Measurements from ENCODE around the gene FAM219B.

The FAM219B gene, protein sequence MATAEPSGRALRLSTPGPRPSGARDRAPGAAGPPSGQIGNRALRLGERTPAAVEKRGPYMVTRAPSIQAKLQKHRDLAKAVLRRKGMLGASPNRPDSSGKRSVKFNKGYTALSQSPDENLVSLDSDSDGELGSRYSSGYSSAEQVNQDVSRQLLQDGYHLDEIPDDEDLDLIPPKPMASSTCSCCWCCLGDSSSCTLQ

DNA sequence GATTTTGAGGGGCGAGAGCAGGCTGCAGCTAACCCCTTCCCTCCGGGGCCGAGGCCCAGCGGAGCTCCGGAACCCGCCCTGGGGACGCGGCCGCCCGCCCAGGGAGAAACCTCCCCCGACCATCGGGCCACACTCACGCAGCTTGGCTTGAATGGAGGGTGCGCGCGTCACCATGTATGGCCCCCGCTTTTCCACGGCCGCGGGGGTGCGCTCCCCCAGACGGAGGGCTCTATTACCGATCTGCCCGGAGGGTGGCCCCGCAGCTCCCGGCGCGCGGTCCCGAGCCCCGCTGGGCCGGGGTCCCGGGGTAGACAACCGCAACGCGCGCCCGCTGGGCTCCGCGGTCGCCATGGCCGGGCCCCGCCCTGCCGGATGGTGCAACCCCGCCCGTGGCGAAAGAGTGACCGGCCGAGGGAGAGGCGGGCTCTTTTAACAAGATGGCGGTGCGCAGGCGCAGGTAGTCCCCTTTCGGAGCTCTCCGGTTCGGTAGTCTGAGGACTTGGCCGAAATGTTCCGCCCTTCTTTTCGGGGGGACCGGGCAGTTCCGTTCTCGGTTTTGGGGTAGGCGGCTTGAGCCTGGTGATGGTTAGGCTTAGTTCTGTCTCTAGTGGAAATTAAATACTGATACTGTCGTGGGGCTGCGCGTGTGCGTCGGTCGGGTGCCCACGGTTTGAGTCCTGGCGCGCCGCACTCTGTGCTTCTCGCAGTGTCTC lies at the start of gene FAM219B:
Gene FAM219B, minus strand, starts transcription at position 402 of the 713 bp plus-strand sequence. Its CDS starts 51 bp downstream, at position 351.
- H3K27ac ChIP-seq (ENCODE audit: low read depth, low read length), result peak within 1 kb of the TSS; percentile 99
- peaks cover 5 to 34% (median 29%) of the 10 kb centered on the region in 5 donors for H3K36me3 ChIP-seq (ENCODE audit: control insufficient read depth in 5 of 5, insufficient read depth in 5 of 5, low read length in 5 of 5)
- no peaks in the 10 kb centered on the region for H3K9me3 ChIP-seq (ENCODE audit: control insufficient read depth in 5 of 5, low read length in 5 of 5)
- H3K9ac ChIP-seq (ENCODE audit: low read length in 5 of 5), result peak within 1 kb of the TSS; percentile 90 to 97 (median 95)
- peaks cover 5 to 44% (median 41%) of the 10 kb centered on the region in 5 donors for H3K4me1 ChIP-seq (ENCODE audit: control insufficient read depth in 5 of 5, insufficient read depth in 5 of 5, low read length in 5 of 5)
- H3K4me3 ChIP-seq (ENCODE audit: low read depth in 1 of 5, low read length in 5 of 5), result peak within 1 kb of the TSS; percentile 73 to 94 (median 84)
- no peaks in the 10 kb centered on the region for H3K27me3 ChIP-seq (ENCODE audit: control insufficient read depth in 5 of 5, insufficient read depth in 4 of 5, low read length in 5 of 5)

DNA sequence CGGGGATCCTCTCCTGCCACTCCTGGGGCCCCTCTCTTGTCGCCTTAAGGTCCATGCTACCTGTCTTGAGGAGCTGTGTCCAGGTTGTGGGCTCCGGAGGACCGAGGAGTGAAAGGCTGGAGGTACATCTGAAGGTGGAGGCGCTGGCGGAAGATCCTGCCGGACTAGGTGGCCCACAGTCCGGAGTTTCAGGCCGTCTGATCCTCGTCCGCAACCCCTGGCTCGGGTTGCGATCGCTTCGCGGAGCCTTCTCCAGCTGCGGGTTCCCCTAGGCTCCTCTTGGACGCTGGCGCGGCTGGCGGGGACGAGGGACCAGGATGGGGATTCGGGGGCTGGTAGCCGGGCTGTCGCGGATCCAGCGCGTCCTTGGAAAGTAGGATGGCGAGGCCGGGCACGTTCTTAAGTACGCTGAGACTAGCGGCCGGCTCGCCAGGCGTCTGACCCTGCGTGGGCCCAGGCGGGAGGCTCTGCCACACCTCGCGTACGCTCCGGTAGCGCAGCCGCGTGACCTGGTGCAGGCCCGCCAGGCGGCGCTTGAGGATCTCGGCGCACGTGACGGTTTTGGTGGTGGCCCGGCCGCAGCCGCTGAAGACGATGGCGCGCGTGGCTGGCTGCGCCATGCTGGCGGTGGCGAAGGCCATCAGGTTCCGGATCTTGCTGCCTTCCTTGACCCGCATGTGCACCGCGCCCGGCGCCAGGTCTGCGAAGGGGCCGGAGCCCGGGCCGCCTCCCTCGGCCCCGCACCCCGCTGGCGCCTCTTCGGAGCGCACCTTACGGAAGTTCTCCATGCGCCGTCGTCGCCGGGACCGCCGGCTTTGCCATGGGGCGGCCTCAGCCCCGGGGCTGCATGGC lies 49.4 kb upstream of the FAM219B start:
- Histone ChIP-seq H3K9ac (ENCODE audit: low read length in 5 of 5) (peak overlapping the region in 4 of 5 donors; percentile 39 to 61 (median 49)), H3K4me3 (ENCODE audit: low read depth in 1 of 5, low read length in 5 of 5) (peak overlapping the region; percentile 58 to 78 (median 74)), H3K27me3 (ENCODE audit: control insufficient read depth in 5 of 5, insufficient read depth in 4 of 5, low read length in 5 of 5) (peaks cover 0 to 14% (median 9%) of the 10 kb centered on the region in 5 donors), H3K36me3 (ENCODE audit: control insufficient read depth in 5 of 5, insufficient read depth in 5 of 5, low read length in 5 of 5) (no peaks in the 10 kb centered on the region), H3K4me1 (ENCODE audit: control insufficient read depth in 5 of 5, insufficient read depth in 5 of 5, low read length in 5 of 5) (peaks cover 4 to 54% (median 52%) of the 10 kb centered on the region in 5 donors), H3K27ac (ENCODE audit: low read depth, low read length) (no peak overlapping the region), H3K9me3 (ENCODE audit: control insufficient read depth in 5 of 5, low read length in 5 of 5) (no peaks in the 10 kb centered on the region)

DNA sequence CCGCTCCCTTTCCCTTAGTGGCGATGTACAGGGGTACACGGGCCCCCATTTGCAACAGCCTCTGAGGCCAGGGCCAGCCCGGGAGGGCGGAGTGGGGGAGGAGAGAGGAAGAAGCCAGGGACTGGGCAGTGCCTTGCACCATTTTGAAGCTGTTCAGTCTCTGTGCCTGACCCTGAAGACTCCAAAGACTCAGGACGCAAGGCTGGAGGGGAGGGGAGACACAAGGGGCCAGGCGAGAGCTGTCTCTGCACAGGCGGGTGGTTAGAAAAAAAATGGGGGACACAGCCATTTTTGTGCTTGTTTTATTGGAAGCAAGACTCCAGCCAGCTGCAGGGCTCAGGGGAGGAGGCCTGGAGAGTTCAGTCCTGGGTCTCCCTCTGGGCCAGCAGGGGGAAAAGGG lies 48.4 kb upstream of the FAM219B start:
- H3K27me3 ChIP-seq (ENCODE audit: control insufficient read depth in 5 of 5, insufficient read depth in 4 of 5, low read length in 5 of 5), result peaks cover 0 to 14% (median 9%) of the 10 kb centered on the region in 5 donors
- H3K9ac ChIP-seq (ENCODE audit: low read length in 5 of 5), result peak overlapping the region in 2 of 5 donors; percentile 14 to 62
- H3K4me1 ChIP-seq (ENCODE audit: control insufficient read depth in 5 of 5, insufficient read depth in 5 of 5, low read length in 5 of 5), result peaks cover 4 to 58% (median 55%) of the 10 kb centered on the region in 5 donors
- H3K36me3 ChIP-seq (ENCODE audit: control insufficient read depth in 5 of 5, insufficient read depth in 5 of 5, low read length in 5 of 5), result no peaks in the 10 kb centered on the region
- H3K4me3 ChIP-seq (ENCODE audit: low read depth in 1 of 5, low read length in 5 of 5), result peak overlapping the region in 4 of 5 donors; percentile 7 to 74 (median 44)
- H3K27ac ChIP-seq (ENCODE audit: low read depth, low read length), result no peak overlapping the region
- H3K9me3 ChIP-seq (ENCODE audit: control insufficient read depth in 5 of 5, low read length in 5 of 5), result no peaks in the 10 kb centered on the region

DNA sequence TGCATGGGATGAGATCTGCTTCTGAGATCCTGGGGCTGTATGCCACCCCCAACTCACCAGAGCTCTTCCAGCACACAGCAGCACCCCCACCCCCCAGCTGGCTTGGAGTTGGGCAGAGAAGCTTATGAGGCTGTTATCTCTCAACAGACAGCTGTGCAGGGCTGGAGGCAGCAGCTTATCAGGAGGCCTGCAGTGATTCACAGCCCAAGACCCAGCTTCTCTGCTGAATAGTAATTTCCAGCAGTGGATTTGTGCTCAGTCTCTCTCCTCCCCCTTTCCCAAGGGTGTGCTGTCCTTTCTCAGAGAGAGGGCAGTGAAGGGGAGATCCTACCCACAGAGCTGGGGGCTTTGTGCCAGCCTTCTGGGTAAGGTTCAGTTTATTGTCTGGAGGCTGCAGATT lies 47.9 kb upstream of the FAM219B start:
- Histone ChIP-seq H3K27ac (ENCODE audit: low read depth, low read length) (no peak overlapping the region), H3K4me1 (ENCODE audit: control insufficient read depth in 5 of 5, insufficient read depth in 5 of 5, low read length in 5 of 5) (peaks cover 4 to 58% (median 55%) of the 10 kb centered on the region in 5 donors)

DNA sequence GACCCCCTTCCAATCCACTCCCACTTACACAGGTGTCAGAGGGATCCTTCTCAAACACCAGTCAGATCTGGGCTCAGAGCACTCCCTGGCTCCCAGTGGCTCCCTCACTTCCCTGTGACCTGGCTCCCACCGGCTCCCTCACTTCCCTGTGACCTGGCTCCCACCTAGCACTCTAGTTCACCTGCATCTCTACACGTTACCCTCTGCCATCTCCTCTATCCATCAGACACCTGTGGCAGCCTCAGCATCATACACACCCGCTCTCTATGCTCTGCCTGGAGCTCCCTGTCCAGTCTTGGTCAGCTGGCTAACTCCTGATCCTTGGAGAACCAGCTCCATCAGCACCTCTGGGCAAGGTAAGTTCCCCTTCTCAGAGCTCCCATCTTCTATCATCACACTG lies 44.4 kb upstream of the FAM219B start:
- no peak overlapping the region for H3K4me3 ChIP-seq (ENCODE audit: low read depth in 1 of 5, low read length in 5 of 5)
- H3K27ac ChIP-seq (ENCODE audit: low read depth, low read length), result no peak overlapping the region
- peaks cover 2 to 26% (median 24%) of the 10 kb centered on the region in 5 donors for H3K4me1 ChIP-seq (ENCODE audit: control insufficient read depth in 5 of 5, insufficient read depth in 5 of 5, low read length in 5 of 5)
- no peaks in the 10 kb centered on the region for H3K36me3 ChIP-seq (ENCODE audit: control insufficient read depth in 5 of 5, insufficient read depth in 5 of 5, low read length in 5 of 5)
- no peak overlapping the region for H3K9ac ChIP-seq (ENCODE audit: low read length in 5 of 5)
- no peaks in the 10 kb centered on the region for H3K27me3 ChIP-seq (ENCODE audit: control insufficient read depth in 5 of 5, insufficient read depth in 4 of 5, low read length in 5 of 5)
- no peaks in the 10 kb centered on the region for H3K9me3 ChIP-seq (ENCODE audit: control insufficient read depth in 5 of 5, low read length in 5 of 5)

More for the DNA sequence above, 47.9 kb upstream of the FAM219B start:
- Histone ChIP-seq H3K36me3 (ENCODE audit: control insufficient read depth in 5 of 5, insufficient read depth in 5 of 5, low read length in 5 of 5) (no peaks in the 10 kb centered on the region), H3K4me3 (ENCODE audit: low read depth in 1 of 5, low read length in 5 of 5) (peak overlapping the region in 3 of 5 donors; percentile 15 to 74 (median 72)), H3K27me3 (ENCODE audit: control insufficient read depth in 5 of 5, insufficient read depth in 4 of 5, low read length in 5 of 5) (peaks cover 0 to 14% (median 9%) of the 10 kb centered on the region in 5 donors), H3K9me3 (ENCODE audit: control insufficient read depth in 5 of 5, low read length in 5 of 5) (no peaks in the 10 kb centered on the region), H3K9ac (ENCODE audit: low read length in 5 of 5) (peak overlapping the region in 1 of 5 donors; percentile 62)

DNA sequence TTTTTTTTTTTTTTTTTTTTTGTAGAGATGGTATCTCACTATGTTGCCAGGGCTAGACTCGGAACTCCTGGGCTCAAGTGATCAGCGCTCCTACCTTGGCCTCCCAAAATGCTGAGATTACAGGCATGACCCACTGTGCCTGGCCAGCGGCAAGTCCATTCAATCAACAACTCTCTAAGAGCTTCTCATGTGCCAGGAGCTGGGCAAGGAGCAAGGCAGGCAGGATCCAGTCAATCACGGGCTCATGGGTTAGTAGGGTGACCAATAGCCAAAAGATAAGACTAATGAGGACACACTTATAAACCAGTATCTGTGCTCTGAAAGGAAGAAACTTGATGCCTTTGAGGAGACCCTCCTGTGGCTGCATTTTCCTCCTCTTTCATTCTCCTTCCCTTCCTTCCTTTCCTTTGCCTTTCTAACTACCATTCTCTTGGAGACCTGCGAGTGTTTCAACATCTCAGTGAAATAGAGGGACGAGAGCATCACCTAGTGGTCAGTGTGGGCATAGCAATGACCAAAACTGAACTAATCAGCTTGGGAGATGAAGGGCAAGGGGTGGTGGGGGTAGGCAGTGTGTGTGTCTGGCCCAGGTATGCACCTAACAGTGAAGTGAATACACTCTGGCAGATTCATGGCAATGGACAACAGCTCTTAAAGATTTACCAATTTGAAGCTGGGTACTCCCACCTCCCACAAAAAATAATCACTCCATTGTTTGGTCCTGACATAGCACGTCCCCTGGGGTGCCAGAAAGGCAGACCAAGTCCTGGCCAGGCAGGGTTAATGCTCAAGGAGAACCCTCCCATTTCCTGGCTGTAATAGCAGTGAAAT lies 43.6 kb upstream of the FAM219B start:
- Histone ChIP-seq H3K9me3 (ENCODE audit: control insufficient read depth in 5 of 5, low read length in 5 of 5) (no peaks in the 10 kb centered on the region), H3K27ac (ENCODE audit: low read depth, low read length) (no peak overlapping the region), H3K27me3 (ENCODE audit: control insufficient read depth in 5 of 5, insufficient read depth in 4 of 5, low read length in 5 of 5) (no peaks in the 10 kb centered on the region), H3K4me3 (ENCODE audit: low read depth in 1 of 5, low read length in 5 of 5) (no peak overlapping the region), H3K36me3 (ENCODE audit: control insufficient read depth in 5 of 5, insufficient read depth in 5 of 5, low read length in 5 of 5) (no peaks in the 10 kb centered on the region), H3K9ac (ENCODE audit: low read length in 5 of 5) (no peak overlapping the region), H3K4me1 (ENCODE audit: control insufficient read depth in 5 of 5, insufficient read depth in 5 of 5, low read length in 5 of 5) (peaks cover 2 to 19% (median 17%) of the 10 kb centered on the region in 5 donors)

DNA sequence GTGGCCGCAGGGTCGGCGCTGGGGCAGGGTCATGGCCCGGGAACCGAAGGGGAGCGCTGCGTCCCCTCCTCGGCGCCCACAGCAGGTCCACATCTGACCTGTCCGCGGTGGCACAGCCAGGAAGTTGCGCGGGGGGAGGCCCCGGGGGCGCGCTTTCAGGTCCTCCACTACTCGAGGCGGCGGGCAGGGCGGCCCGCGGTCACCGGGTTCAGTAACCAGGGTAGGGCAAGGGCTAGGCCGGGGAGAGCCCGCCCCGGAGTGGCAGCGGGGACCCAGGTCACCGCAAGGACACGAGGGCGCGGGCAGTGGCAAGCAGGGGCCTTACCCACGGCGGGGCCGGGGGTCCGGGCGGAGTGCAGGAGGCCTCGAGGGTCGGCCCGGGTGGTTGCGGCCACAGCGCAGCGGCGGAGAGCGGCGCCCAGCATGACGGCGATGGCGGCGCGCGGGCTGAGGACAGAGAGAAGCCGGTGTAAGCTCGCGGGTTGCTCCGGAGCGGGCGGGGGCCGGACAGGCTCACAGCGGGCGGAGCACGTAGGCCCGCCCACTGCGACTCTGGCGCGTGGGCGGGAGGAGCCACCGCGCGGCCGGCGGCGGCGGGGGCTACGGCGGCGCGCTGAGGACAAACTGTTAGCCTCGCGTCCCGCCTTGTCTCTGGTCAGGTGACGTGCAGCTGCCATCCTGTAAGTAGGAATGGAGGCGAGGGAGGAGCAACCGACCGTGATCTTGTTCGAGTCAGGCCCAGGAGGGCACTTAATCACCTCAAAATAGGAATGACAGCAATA lies 31.1 kb upstream of the FAM219B start, which contains the start of gene COX5A:
Gene COX5A, minus strand, starts transcription at position 484 of the 782 bp plus-strand sequence. Its CDS starts 59 bp downstream, at position 425.
- peak within 1 kb of the TSS; percentile 92 for H3K27ac ChIP-seq (ENCODE audit: low read depth, low read length)
- H3K4me3 ChIP-seq (ENCODE audit: low read depth in 1 of 5, low read length in 5 of 5), result peak within 1 kb of the TSS; percentile 81 to 92 (median 87)
- no peaks in the 10 kb centered on the region for H3K36me3 ChIP-seq (ENCODE audit: control insufficient read depth in 5 of 5, insufficient read depth in 5 of 5, low read length in 5 of 5)
- H3K9ac ChIP-seq (ENCODE audit: low read length in 5 of 5), result peak within 1 kb of the TSS; percentile 84 to 97 (median 86)
- H3K9me3 ChIP-seq (ENCODE audit: control insufficient read depth in 5 of 5, low read length in 5 of 5), result no peaks in the 10 kb centered on the region
- no peaks in the 10 kb centered on the region for H3K27me3 ChIP-seq (ENCODE audit: control insufficient read depth in 5 of 5, insufficient read depth in 4 of 5, low read length in 5 of 5)
- peaks cover 0 to 33% (median 18%) of the 10 kb centered on the region in 5 donors for H3K4me1 ChIP-seq (ENCODE audit: control insufficient read depth in 5 of 5, insufficient read depth in 5 of 5, low read length in 5 of 5)

DNA sequence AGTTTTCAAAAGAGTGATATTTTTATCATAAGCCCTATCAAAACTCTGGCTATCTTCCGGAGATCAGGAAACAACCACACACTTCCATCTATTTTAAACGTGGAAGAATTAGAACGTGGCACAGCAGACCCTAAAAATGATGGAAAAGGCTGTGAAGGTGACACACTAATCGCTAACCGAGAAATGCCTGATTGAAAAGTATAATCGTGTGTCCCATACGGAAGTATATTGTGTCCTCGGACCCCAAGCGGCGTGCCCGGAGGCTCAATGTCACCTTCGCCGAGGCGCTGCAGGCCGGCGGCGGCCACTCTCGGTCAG lies 30.6 kb upstream of the FAM219B start:
- H3K27me3 ChIP-seq (ENCODE audit: control insufficient read depth in 5 of 5, insufficient read depth in 4 of 5, low read length in 5 of 5), result no peaks in the 10 kb centered on the region
- peak overlapping the region; percentile 84 to 97 (median 86) for H3K9ac ChIP-seq (ENCODE audit: low read length in 5 of 5)
- H3K9me3 ChIP-seq (ENCODE audit: control insufficient read depth in 5 of 5, low read length in 5 of 5), result no peaks in the 10 kb centered on the region
- peaks cover 0 to 33% (median 18%) of the 10 kb centered on the region in 5 donors for H3K4me1 ChIP-seq (ENCODE audit: control insufficient read depth in 5 of 5, insufficient read depth in 5 of 5, low read length in 5 of 5)
- peak overlapping the region; percentile 92 for H3K27ac ChIP-seq (ENCODE audit: low read depth, low read length)
- H3K36me3 ChIP-seq (ENCODE audit: control insufficient read depth in 5 of 5, insufficient read depth in 5 of 5, low read length in 5 of 5), result no peaks in the 10 kb centered on the region
- peak overlapping the region; percentile 81 to 92 (median 87) for H3K4me3 ChIP-seq (ENCODE audit: low read depth in 1 of 5, low read length in 5 of 5)
